ENCODE results near the gene ARPC1A.
"Not testable (repeated sequence)": the region's sequence is repeated elsewhere in the genome, so short reads cannot be mapped to it uniquely, and the experiment has no call there.

The ARPC1A gene

GRCh38 chr7:99371376-99371920 lies 45.8 kb downstream of the ARPC1A start:
- no peak for FAIRE-seq

- FAIRE-seq, result no peak
Observed at GRCh38 chr7:99372275-99373090, 46.8 kb downstream of the ARPC1A start.

- no peak for FAIRE-seq
Observed at GRCh38 chr7:99373091-99374066, 47.7 kb downstream of the ARPC1A start.

- FAIRE-seq, result no peak
Observed at GRCh38 chr7:99374111-99375064, 48.7 kb downstream of the ARPC1A start, which contains the start of gene ARPC1B. Gene ARPC1B (plus strand): TSS chr7:99374730. CDS start chr7:99385715, 10,985 bp downstream.

GRCh38 chr7:99375070-99375807 lies 49.5 kb downstream of the ARPC1A start:
- FAIRE-seq, result no peak

- no peak for FAIRE-seq
Observed at GRCh38 chr7:99379043-99379577, 53.4 kb downstream of the ARPC1A start.

GRCh38 chr7:99379693-99380031 lies 54.0 kb downstream of the ARPC1A start:
- not testable (repeated sequence) for FAIRE-seq

- FAIRE-seq, result no peak
Observed at GRCh38 chr7:99380032-99380822, 54.5 kb downstream of the ARPC1A start.

GRCh38 chr7:99380823-99381663 lies 55.3 kb downstream of the ARPC1A start:
- no peak for FAIRE-seq

- no peak for FAIRE-seq
Observed at GRCh38 chr7:99381664-99382075, 56.0 kb downstream of the ARPC1A start.

- FAIRE-seq, result no peak
Observed at GRCh38 chr7:99383203-99383602, 57.5 kb downstream of the ARPC1A start.

- no peak for FAIRE-seq
Observed at GRCh38 chr7:99383791-99384370, 58.2 kb downstream of the ARPC1A start.

- FAIRE-seq, result no peak
Observed at GRCh38 chr7:99384523-99384922, 58.8 kb downstream of the ARPC1A start.

GRCh38 chr7:99385564-99385963 lies 59.9 kb downstream of the ARPC1A start:
- no peak for FAIRE-seq

GRCh38 chr7:99386584-99387238 lies 61.0 kb downstream of the ARPC1A start:
- FAIRE-seq, result no peak

GRCh38 chr7:99387239-99387635 lies 61.5 kb downstream of the ARPC1A start:
- not testable (repeated sequence) for FAIRE-seq

- no peak for FAIRE-seq
Observed at GRCh38 chr7:99387912-99388311, 62.2 kb downstream of the ARPC1A start.

- FAIRE-seq, result no peak
Observed at GRCh38 chr7:99389772-99390171, 64.1 kb downstream of the ARPC1A start.

All from colon (tissue), 2 donors.